ENCODE data around the gene KNDC1.
"Not testable (repeated sequence)": the region's sequence is repeated elsewhere in the genome, so short reads cannot be mapped to it uniquely, and the experiment has no call there.

The KNDC1 gene

DNA sequence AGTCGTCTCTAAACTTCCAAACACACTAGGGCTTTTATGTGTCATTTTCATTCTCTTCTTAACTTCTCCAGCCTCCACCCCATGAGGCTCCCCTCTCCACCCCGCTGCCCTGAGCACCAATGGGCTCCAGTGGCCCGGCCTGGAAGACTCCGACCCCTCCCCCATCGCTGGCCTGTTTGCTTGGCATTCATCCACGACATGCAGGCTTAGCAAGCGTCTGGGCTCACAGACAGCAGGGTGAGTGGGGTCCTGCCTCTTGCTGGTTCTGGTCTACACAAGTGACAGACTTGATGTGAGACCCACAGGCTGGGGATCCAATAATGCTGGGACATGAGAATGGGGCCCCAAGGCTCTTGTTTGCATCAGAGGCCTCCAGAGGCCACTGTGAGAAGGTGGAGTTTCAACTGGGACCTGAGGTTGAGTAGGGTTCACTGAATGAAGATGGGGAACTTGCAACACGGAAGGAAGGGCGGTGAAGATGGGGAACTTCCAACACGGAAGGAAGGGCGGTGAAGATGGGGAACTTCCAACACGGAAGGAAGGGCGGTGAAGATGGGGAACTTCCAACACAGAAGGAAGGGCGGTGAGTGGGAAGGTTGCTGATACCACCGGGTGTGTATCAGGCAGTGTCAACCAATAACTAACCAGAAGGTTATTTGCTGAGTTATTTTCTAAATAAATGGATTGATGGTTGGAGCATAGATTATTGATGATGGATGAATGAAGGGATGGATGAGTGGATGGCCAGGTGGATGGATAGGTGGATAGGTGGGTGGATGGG, 14.0 kb downstream of the KNDC1 start:
- Mint-ChIP-seq H3K9me3 (peaks cover 10% of the 10 kb centered on the region), H3K27ac (no peak overlapping the region), H3K36me3 (no peaks in the 10 kb centered on the region), H3K4me1 (peaks cover 14% of the 10 kb centered on the region), H3K4me3 (no peak overlapping the region)
- ATAC-seq (no peak), DNase-seq (ENCODE audit: low spot score in 2 of 2) (no peak)

DNA sequence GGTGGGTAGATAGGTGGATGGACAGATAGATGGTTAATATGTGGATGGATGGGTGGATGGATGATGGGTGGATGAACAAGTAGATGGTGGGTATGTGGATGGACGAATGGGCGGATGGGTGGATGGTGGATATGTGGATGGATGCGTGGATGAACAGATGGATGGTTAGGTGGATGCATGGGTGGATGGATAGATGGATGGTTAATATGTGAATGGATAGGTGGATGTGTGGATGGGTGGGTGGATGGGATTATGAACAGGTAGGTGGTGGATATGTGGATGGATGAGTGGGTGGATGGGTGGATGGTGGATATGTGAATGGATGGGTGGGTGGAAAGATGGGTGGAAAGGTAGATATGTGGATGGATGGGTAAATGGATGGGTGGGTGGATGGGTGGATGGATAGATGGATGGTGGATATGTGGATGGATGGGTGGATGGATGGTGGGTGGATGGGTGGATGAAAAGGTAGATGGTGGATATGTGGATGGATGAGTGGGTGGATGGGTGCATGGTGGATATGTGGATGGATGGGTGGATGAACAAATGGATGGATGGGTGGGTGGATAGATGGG, 14.8 kb downstream of the KNDC1 start:
- Mint-ChIP-seq H3K36me3 (no peaks in the 10 kb centered on the region), H3K4me3 (no peak overlapping the region), H3K4me1 (peaks cover 14% of the 10 kb centered on the region), H3K27ac (no peak overlapping the region), H3K9me3 (peaks cover 10% of the 10 kb centered on the region)
- ATAC-seq (no peak), DNase-seq (ENCODE audit: low spot score in 2 of 2) (no peak)

DNA sequence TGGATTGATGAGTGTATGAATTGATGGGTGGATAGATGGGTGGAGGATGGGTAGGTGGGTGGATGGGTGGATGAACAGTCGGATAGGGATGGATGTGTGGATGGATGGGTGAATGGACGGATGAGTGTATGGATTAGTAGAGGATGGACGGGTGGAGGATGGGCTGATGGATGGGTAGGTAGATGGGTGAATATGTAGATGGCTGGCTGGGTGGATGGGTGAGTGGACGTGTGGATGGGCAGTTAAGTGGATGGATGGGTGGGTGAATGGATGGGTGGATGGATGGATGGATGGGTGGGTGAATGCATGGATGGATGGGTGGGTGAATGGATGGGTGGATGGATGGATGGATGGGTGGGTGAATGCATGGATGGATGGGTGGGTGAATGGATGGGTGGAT, 15.6 kb downstream of the KNDC1 start:
- H3K4me1 Mint-ChIP-seq, result peaks cover 14% of the 10 kb centered on the region
- not testable (repeated sequence) for H3K36me3 Mint-ChIP-seq; H3K4me3 Mint-ChIP-seq; DNase-seq (ENCODE audit: low spot score in 2 of 2); ATAC-seq; H3K9me3 Mint-ChIP-seq; H3K27ac Mint-ChIP-seq

DNA sequence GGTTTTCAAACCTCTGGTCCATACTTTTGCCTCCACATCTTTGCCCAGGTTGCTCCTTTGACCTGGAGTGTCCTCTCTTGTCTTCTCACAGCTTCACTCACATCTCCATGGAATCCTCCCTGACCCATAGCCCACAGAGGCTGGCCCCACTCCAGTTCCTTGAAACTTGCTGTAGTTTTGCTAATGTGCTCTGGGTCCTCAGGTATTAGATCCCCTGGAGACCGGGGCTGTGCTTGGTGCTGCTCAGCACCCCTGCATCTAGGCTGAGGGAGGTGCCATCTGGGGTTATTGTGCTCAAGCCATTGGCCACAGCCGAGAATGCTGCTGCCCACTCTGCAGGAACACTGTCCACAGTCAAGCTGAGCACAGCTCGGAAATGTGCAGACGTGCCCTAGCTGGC, 16.5 kb downstream of the KNDC1 start:
- DNase-seq (ENCODE audit: low spot score in 2 of 2), result no peak
- Mint-ChIP-seq H3K4me1 (peaks cover 14% of the 10 kb centered on the region), H3K4me3 (no peak overlapping the region), H3K27ac (no peak overlapping the region), H3K9me3 (peaks cover 10% of the 10 kb centered on the region), H3K36me3 (no peaks in the 10 kb centered on the region)
- ATAC-seq, result no peak

DNA sequence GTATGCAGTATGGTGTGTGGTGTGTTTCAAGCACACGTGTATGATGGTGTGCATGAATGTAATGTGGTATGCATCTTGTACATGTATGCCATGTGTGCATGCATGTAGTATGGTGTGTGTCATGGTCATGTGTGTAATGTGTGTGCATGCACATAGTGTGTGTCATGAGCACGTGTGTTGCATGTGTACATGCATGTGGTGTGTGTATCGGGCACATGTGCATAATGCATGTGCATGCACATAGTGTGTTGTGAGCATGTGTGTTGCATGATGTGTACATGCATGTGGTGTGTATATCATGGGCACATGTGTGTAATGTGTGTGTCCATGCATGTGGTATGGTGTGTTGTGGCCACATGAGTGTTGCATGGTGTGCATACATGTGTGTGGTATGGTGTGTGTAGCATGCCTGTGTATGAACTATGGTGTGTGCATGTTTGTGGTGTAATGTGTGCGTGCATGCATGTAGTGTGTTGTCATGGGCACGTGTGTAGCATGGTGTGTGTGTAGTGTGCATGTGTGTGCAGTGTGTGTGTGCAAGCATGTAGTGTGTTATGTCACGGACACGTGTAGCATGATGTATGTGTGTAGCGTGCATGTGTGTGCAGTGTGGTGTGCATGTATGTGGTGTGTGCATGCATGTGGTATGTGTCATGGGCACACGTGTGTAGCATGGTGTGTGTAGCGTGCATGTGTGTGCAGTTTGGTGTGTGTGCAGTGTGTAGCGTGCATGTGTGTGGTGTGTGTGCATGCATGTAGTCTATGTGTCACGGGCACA, 17.6 kb downstream of the KNDC1 start:
- H3K4me3 Mint-ChIP-seq, result no peak overlapping the region
- no peaks in the 10 kb centered on the region for H3K36me3 Mint-ChIP-seq
- H3K9me3 Mint-ChIP-seq, result peaks cover 10% of the 10 kb centered on the region
- DNase-seq (ENCODE audit: low spot score in 2 of 2), result no peak
- no peak overlapping the region for H3K27ac Mint-ChIP-seq
- no peak for ATAC-seq
- peaks cover 14% of the 10 kb centered on the region for H3K4me1 Mint-ChIP-seq

DNA sequence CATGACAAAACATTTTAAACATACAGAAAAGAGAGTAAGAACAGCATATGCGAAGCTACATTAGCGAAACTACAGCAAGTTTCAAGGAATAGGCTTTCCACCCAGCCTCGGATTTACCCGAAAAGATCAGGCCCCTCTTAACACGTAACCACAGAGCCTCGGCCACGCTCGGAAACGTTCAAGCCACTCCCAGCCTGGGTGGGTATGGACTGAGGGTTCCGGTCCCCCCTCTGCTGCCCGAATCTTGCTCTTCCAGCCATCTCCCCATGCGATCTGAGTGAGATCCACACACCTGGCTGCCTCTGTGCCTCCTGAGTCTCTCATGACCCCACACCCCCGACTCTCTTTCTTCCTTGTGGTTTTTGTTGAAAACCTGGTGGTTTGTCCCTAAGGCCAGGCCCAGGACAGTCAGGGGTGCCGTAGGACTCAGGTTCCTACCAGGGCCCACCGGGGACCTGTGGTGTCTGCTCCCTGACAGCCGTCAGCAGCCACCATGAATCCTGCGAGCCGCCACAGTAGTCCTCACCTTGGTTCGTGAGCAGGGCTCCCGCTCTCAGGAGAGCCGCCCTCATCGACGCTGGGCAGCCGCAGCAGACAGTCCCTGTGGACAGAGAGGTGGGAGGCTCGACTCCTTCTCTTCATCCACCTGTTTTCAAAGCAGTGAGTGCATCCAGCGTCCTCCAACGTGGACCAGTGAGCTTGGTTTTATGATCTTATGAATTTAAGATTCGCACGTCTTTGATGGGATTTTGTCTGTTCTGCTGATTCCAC, 18.5 kb downstream of the KNDC1 start:
- Mint-ChIP-seq H3K4me1 (peaks cover 14% of the 10 kb centered on the region), H3K4me3 (no peak overlapping the region), H3K9me3 (peaks cover 10% of the 10 kb centered on the region), H3K27ac (no peak overlapping the region), H3K36me3 (no peaks in the 10 kb centered on the region)
- DNase-seq (ENCODE audit: low spot score in 2 of 2) (no peak), ATAC-seq (no peak)

DNA sequence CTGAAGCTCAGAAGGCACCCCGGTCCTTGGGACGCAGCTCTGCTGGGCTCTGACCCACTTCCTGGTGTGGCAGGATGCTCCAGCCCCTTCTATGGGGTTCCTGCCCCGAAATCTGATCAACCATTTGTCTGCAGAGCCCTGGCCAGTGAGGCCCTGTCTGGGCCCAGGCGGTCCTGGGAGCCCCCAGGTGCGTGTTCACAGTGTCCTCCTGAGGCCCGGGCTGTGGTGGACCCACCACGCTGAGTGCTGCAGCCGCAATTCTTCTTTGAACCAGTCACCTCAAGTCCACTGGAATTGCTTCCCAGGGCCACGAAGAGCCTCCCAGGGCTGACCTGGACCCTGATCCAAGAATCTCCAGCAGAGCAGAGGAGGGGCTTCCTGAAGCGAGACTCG, 19.1 kb downstream of the KNDC1 start:
- H3K4me3 Mint-ChIP-seq, result no peak overlapping the region
- no peak for DNase-seq (ENCODE audit: low spot score in 2 of 2)
- H3K4me1 Mint-ChIP-seq, result peaks cover 14% of the 10 kb centered on the region
- ATAC-seq, result no peak
- H3K36me3 Mint-ChIP-seq, result no peaks in the 10 kb centered on the region
- no peak overlapping the region for H3K27ac Mint-ChIP-seq
- peaks cover 10% of the 10 kb centered on the region for H3K9me3 Mint-ChIP-seq

DNA sequence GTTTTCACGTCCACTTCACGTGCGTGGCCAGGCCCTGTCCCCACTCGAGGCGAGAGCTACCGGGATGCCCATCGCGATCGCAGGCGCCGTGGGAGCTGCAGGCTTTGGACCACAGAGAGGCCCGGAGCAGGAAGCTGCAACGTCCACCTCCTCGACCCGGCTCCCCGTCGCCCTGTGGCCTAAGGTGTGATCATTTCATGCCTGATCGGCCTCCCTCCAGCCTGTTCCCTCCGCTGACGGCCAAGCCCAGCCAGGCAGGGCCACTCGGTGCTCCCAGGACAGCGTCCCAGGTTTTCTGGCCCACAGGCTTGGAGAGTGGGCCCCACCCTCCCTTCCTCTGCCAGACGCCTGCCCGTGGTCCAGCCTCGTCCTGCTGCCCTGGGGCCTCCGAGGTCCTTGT, 19.6 kb downstream of the KNDC1 start:
- no peaks in the 10 kb centered on the region for H3K36me3 Mint-ChIP-seq
- ATAC-seq (no peak), DNase-seq (ENCODE audit: low spot score in 2 of 2) (no peak)
- peaks cover 10% of the 10 kb centered on the region for H3K9me3 Mint-ChIP-seq
- peaks cover 14% of the 10 kb centered on the region for H3K4me1 Mint-ChIP-seq
- no peak overlapping the region for H3K27ac Mint-ChIP-seq
- no peak overlapping the region for H3K4me3 Mint-ChIP-seq

DNA sequence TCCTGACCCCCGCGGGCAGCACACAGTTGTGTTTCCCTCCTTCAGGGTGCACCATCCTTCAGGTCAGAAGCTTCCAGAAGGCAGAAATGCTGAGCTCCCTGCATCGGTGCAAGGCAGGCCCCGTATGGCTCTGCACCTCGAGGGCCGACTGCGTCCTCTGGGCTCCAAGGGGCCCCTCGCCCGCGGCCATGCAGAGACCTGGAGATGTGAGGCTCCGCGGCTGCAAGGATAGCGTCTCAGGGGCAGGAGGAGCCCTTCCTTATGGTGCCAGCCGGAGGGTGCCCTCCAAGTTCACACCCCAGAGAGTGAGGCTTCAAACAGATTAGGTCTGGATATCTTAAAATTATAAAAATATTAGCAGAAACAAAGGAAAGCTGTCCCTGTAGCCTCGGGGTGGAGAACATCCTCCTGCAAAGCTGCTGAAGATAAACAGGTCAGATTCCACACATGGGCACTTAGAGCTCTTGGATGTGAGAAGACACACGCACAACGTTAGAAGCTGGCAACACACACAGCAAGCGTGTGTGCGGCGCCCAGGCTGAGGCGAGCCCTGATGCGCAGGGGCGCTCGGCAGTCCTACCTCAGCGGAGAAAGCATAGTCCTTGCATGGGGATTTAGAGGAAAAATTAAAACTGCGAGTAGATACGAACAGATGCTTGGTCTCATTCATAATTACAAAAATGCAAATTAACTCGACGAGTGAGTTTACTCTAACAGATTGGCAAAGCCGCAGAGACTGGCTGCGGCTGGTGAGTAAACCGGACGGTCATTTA, 20.4 kb downstream of the KNDC1 start:
- DNase-seq (ENCODE audit: low spot score in 2 of 2) (no peak), ATAC-seq (no peak)
- Mint-ChIP-seq H3K4me3 (no peak overlapping the region), H3K27ac (no peak overlapping the region), H3K4me1 (peaks cover 14% of the 10 kb centered on the region), H3K9me3 (peaks cover 8% of the 10 kb centered on the region), H3K36me3 (no peaks in the 10 kb centered on the region)

DNA sequence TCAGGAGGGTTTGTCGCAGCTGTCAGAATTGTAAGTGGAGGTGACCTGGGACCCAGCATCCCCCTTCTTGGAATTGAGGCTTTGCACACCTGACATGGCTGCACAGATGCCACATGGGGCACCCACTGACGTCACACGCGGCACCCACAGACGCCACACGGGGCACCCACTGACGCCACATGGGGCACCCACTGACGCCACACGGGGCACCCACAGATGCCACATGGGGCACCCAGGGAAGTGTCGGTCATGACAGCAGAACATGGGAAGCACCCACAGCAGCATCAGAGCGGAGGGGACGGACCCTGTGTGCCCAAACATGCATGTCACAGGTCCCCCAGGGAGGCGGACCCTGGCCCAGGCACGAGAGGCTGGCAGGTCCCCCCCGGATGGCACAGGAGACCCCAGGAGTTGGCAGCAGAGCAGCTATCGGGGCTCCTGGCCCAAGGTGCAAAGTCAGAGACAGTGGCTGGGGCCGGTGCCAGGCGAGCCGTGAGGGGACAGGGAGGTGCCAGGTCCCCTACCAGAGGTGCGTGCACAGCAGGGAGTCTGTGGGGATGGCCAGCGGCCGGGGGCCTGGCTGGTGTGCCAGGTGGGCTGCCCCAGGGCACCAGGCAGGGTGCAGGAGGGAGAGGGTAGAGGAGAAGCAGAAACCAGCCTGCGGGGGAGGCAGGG, 21.1 kb downstream of the KNDC1 start:
- peaks cover 11% of the 10 kb centered on the region for H3K4me1 Mint-ChIP-seq
- DNase-seq (ENCODE audit: low spot score in 2 of 2), result no peak
- H3K9me3 Mint-ChIP-seq, result peaks cover 6% of the 10 kb centered on the region
- H3K4me3 Mint-ChIP-seq, result no peak overlapping the region
- H3K36me3 Mint-ChIP-seq, result no peaks in the 10 kb centered on the region
- no peak overlapping the region for H3K27ac Mint-ChIP-seq
- no peak for ATAC-seq

DNA sequence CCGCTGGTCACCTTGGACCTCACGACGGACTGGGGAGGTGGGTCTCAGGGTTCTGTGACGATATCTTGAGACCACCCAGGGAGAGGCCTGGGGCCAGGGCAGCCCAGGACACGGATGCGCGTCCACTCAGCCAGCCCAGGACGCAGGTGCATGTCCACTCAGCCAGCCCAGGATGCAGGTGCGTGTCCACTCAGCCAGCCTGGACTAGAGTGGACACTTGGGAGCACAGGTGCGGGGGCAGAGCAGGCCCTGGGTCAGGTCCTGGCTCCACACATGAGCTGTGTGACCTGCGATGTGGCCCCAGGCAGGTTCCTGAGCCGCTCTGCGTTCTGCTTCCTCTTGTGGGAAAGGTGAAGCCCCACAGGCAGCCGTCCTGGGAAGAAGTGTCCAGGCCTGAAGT, 22.2 kb downstream of the KNDC1 start:
- peaks cover 6% of the 10 kb centered on the region for H3K4me1 Mint-ChIP-seq
- no peaks in the 10 kb centered on the region for H3K36me3 Mint-ChIP-seq
- H3K4me3 Mint-ChIP-seq, result no peak overlapping the region
- peaks cover 4% of the 10 kb centered on the region for H3K9me3 Mint-ChIP-seq
- ATAC-seq (no peak), DNase-seq (ENCODE audit: low spot score in 2 of 2) (no peak)
- H3K27ac Mint-ChIP-seq, result no peak overlapping the region

DNA sequence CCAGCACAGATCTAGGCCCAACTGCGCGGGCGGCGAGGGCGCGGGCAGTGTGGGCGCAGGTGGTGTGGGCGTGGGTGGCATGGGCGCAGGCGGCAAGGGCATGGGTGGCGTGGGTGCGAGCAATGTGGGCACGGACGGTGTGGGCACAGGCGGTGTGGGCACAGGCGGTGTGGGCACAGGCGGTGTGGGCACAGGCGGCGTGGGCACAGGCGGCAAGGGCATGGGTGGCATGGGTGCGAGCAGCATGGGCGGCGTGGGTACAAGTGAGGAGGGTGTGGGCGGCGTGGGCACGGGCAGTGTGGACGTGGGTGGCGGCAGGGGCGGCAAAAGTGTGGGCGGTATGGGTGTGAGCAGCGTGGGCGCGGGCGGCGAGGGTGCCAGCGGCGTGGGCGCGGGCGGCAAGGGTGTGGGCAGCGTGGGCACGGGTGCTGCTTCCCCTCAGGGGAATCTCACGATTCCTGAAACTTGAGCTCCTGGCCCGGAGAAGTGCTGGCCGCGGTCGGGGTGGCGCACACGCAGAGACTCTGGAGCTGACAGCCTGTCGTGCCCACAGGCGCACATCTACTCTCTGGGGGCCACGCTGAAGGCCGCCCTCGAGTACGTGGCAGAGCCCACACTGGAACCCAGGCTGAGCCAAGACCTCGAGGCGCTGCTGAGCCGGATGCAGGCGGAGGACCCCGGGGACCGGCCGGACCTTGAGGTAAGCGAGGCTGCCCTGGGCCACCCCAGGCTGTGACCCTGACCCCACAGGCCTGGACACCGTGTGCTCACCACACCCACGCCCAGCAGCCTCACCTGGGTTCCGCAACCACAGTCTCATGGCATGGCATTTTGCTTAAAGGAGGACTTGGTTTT, 23.0 kb downstream of the KNDC1 start:
- Mint-ChIP-seq H3K36me3 (no peaks in the 10 kb centered on the region), H3K4me1 (no peaks in the 10 kb centered on the region), H3K9me3 (no peaks in the 10 kb centered on the region), H3K27ac (no peak overlapping the region), H3K4me3 (no peak overlapping the region)
- DNase-seq (ENCODE audit: low spot score in 2 of 2) (no peak), ATAC-seq (no peak)

DNA sequence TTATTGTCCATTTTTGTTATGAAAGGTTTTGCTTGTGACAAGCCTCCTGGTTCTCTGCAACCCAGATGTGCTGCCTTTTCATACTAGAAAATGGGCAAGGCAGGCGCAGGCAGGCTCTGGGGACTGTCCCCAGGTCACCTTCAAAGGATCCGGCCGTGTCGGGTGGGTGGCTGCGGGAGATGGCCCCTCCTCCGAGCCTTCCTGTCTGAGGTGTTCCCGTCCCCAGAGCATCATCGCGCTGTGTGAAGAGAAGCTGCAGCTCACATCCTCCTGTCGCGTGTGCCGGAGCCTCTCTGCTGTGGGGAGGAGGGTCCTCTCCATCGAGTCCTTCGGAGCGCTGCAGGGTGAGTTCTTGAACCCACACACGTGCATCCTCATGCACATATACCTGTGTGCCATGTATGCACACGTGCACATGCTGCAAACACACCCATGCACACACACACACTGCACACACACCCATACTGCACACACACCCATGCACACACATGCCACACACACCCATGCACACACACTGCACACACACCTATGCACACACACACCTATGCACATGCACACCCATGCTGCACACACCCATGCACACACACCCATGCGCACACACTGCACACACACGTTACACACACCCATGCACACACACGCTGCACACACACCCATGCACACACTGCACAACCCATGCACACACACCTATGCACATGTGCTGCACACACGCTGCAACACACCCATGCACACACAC, 23.8 kb downstream of the KNDC1 start:
- H3K4me1 Mint-ChIP-seq, result no peaks in the 10 kb centered on the region
- no peaks in the 10 kb centered on the region for H3K9me3 Mint-ChIP-seq
- no peak overlapping the region for H3K4me3 Mint-ChIP-seq
- no peak for DNase-seq (ENCODE audit: low spot score in 2 of 2)
- H3K36me3 Mint-ChIP-seq, result no peaks in the 10 kb centered on the region
- no peak for ATAC-seq
- no peak overlapping the region for H3K27ac Mint-ChIP-seq
